Right lobe of liver (tissue), 6 donors: ENCODE measurements around the gene OMG. TPM values are rescaled to one million over a fixed set of nuclear protein-coding genes. Genes with fewer than 3 reads are reported as not detected.

Source experiments
- ATAC-seq, 4 donors: fragments of 200-7000 bp; cut with Tn5 transposase; one replicate each; pipeline ENCODE4 v1.9.1; 2020; ENCODE audit warnings: mild to moderate bottlenecking in 4 of 4, moderate library complexity in 4 of 4
- DNase-seq, 3 donors: peaks; one replicate each; pipeline ENCODE4 v3.0.0-alpha.2; 2020
- H3K27ac ChIP-seq, 3 donors: fragments of 200-600 bp; one replicate each; pipeline ENCODE4 v1.8.0; 2022
- H3K27me3 ChIP-seq, 2 donors: fragments of 200-600 bp; one replicate each; pipeline ENCODE4 v1.8.0; 2022
- H3K36me3 ChIP-seq, 4 donors: fragments of 200-600 bp; sonication (generic) in 1 of 4; one replicate each; pipeline versions ENCODE4 v1.5.1 to v1.8.0; 2017 to 2022; ENCODE audit warnings: control low read depth in 1 of 4
- H3K4me1 ChIP-seq, 4 donors: fragments of 200-600 bp; sonication (generic) in 1 of 4; one replicate each; pipeline versions ENCODE4 v1.5.1 to v1.8.0; 2017 to 2022; ENCODE audit warnings: control low read depth in 1 of 4
- H3K4me3 ChIP-seq, 3 donors: fragments of 200-600 bp; one replicate each; pipeline ENCODE4 v1.8.0; 2022
- H3K9me3 ChIP-seq, 4 donors: fragments of 200-600 bp; sonication (generic) in 1 of 4; one replicate each; pipeline versions ENCODE4 v1.5.1 to v1.8.0; 2017 to 2022; ENCODE audit warnings: control low read depth in 1 of 4
- POLR2A ChIP-seq: fragments of 450-650 bp; IDR thresholded peaks from one replicate; pipeline ENCODE4 v1.6.1; 2017; ENCODE audit warnings: antibody characterized with exemption, mild to moderate bottlenecking
- WGBS: methylation state at CpG from one replicate; pipeline ENCODE4 v1.1.6; 2018; ENCODE audit warnings: low coverage, low lambda C conversion rate; ENCODE audit not compliant: insufficient coverage; ENCODE audit errors: missing lambda C conversion rate; 5-methylcytosine and 5-hydroxymethylcytosine counted together
- intact Hi-C, 2 donors: fragments of 100-400 bp; cut with DNase I; formaldehyde crosslinking; loops; one replicate each; pipeline versions ENCODE4 v1.11.2 to v1.14.1; 2022
- total RNA-seq, 6 experiments: library from RNA; depleted of rRNA in 2 of 6; stranded (reverse); fragments of >200 nt in 2 of 6; fragmentation: NEBNext Ultra II Directional in 3 of 6; extraction: Animal tissue kit (Norgen Biotek cat#: 25700) in 3 of 6; gene quantifications; one replicate each; pipeline versions ENCODE4 v1.1.0 to v1.2.4, GENCODE V29; 2016 to 2023
- TF ChIP-seq, protein P1 (sequence below), 4 donors: fragments of 200-600 bp in 3 of 4; fragments of 450-650 bp in 1 of 4; IDR thresholded peaks; one replicate each; pipeline versions ENCODE4 v1.5.1 to v1.8.0; 2016 to 2022; ENCODE audit warnings: antibody characterized with exemption in 4 of 4, mild to moderate bottlenecking in 2 of 4
- donor health status: DM: no; HTN: yes; CAD: no.
- donor health status: DM: no; HTN: no; CAD: no.
- donor health status: DM: no; HTN: no; CAD: no.
- donor health status: DM: no; HTN: yes; CAD: no.
- donor health status: DM: no; HTN: yes; CAD: no.

OMG gene
- total RNA-seq, 6 experiments from 2014 or later: 0.29 to 0.62 TPM; not detected in 4

- Histone ChIP-seq H3K4me1 (no peaks in the 10 kb centered on the region), H3K36me3 (no peaks in the 10 kb centered on the region), H3K27me3 (no peaks in the 10 kb centered on the region), H3K27ac (peak overlapping the region; percentile 5 to 66 (median 23)), H3K9me3 (no peaks in the 10 kb centered on the region), H3K4me3 (peak overlapping the region in 2 of 3 donors; percentile 10 to 19)
- intact Hi-C loops: no loop called here
- TF ChIP-seq, protein P1, sequence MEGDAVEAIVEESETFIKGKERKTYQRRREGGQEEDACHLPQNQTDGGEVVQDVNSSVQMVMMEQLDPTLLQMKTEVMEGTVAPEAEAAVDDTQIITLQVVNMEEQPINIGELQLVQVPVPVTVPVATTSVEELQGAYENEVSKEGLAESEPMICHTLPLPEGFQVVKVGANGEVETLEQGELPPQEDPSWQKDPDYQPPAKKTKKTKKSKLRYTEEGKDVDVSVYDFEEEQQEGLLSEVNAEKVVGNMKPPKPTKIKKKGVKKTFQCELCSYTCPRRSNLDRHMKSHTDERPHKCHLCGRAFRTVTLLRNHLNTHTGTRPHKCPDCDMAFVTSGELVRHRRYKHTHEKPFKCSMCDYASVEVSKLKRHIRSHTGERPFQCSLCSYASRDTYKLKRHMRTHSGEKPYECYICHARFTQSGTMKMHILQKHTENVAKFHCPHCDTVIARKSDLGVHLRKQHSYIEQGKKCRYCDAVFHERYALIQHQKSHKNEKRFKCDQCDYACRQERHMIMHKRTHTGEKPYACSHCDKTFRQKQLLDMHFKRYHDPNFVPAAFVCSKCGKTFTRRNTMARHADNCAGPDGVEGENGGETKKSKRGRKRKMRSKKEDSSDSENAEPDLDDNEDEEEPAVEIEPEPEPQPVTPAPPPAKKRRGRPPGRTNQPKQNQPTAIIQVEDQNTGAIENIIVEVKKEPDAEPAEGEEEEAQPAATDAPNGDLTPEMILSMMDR (IDR thresholded peaks at IDR 0.05): no peak
- DNase-seq (no peak), ATAC-seq (peak in 2 of 4 donors; percentile 33 to 42)
- 78% methylated on average over 1 of the region's 1 CpG for WGBS
Observed at GRCh38 chr17:31320791-31321190, 23.8 kb upstream of the OMG start.

DNA sequence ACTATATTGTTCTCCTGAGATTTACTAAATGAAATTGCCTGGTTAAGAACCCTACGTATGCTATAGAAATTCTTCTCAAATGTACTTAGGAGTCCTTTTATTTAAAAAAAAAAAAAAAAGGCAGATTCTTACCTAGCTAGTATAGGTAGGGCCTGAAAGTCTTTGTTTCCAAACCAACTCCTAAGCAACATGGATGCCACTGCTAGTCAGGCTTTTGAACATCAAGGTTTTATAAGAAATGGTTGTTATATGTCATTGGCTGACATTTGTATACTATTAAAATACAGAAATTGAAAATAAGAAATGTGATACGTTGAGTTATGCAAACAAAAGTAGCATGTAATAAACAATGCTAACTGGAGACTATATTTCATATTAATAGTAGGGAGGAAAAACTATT, 23.2 kb upstream of the OMG start:
- H3K4me3 ChIP-seq: peak overlapping the region in 1 of 3 donors; percentile 19
- ATAC-seq: no peak
- intact Hi-C loops: no loop called here
- no peak for DNase-seq
- peak overlapping the region in 2 of 3 donors; percentile 17 to 66 for H3K27ac ChIP-seq
- TF ChIP-seq, protein P1 (IDR thresholded peaks at IDR 0.05): no peak
- no peak for TF ChIP-seq POLR2A
- H3K9me3 ChIP-seq: no peaks in the 10 kb centered on the region
- no peaks in the 10 kb centered on the region for H3K27me3 ChIP-seq
- 77% methylated on average over 2 of the region's 2 CpGs for WGBS
- no peaks in the 10 kb centered on the region for H3K36me3 ChIP-seq
- H3K4me1 ChIP-seq: no peaks in the 10 kb centered on the region

- no peaks in the 10 kb centered on the region for H3K4me1 ChIP-seq
- TF ChIP-seq, protein P1 (IDR thresholded peaks at IDR 0.05): no peak
- no peak for TF ChIP-seq POLR2A
- WGBS: 56% methylated on average over 5 of the region's 5 CpGs
- no peak for ATAC-seq
- no peaks in the 10 kb centered on the region for H3K9me3 ChIP-seq
- no peak for DNase-seq
- no peaks in the 10 kb centered on the region for H3K27me3 ChIP-seq
- no peaks in the 10 kb centered on the region for H3K36me3 ChIP-seq
- peak overlapping the region; percentile 17 to 46 (median 24) for H3K27ac ChIP-seq
- intact Hi-C loops: no loop called here
- H3K4me3 ChIP-seq: no peak overlapping the region
Observed at GRCh38 chr17:31318851-31319661, 22.0 kb upstream of the OMG start.

DNA sequence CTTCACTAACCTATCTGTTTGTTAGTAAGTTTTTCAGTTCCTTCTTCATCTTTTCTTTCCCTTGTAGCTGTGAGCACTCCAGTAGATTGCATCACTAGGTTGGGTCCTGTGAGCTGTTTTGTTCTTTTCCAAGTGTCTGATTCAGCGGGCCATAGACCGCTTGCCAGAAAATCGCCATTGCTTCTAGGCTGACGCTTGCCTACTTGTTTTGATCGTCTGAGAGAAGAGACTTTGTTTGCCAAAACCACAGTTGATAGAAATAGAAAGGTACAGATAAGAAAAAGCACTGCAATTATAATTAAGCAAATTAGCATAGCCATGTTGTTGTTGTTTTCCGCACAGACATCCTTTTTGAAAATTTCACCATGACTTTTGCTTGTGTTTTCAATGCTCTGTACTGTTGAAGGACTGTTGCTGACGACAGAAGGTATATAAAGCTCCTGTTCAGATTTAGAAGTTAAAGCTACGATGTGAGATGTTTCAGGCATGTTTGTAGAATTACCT, 21.3 kb upstream of the OMG start:
- Histone ChIP-seq H3K4me1 (no peaks in the 10 kb centered on the region), H3K27me3 (no peaks in the 10 kb centered on the region), H3K9me3 (no peaks in the 10 kb centered on the region), H3K36me3 (no peaks in the 10 kb centered on the region), H3K4me3 (no peak overlapping the region), H3K27ac (peak overlapping the region in 2 of 3 donors; percentile 14 to 46)
- 67% methylated on average over 8 of the region's 8 CpGs for WGBS
- TF ChIP-seq, protein P1 (IDR thresholded peaks at IDR 0.05): no peak
- no peak for TF ChIP-seq POLR2A
- intact Hi-C loops: no loop called here
- peak; percentile 40 to 46 (median 43) for ATAC-seq
- DNase-seq: no peak
